Fibroblast of skin of back (primary cell): ENCODE data around the gene CHCHD3.
"Not testable (repeated sequence)": the region's sequence is repeated elsewhere in the genome, so short reads cannot be mapped to it uniquely, and the experiment has no call there.

Experiments
- DNase-seq: peaks from one replicate; pipeline ENCODE4 v3.0.0-alpha.2; 2013

CHCHD3 gene

DNA sequence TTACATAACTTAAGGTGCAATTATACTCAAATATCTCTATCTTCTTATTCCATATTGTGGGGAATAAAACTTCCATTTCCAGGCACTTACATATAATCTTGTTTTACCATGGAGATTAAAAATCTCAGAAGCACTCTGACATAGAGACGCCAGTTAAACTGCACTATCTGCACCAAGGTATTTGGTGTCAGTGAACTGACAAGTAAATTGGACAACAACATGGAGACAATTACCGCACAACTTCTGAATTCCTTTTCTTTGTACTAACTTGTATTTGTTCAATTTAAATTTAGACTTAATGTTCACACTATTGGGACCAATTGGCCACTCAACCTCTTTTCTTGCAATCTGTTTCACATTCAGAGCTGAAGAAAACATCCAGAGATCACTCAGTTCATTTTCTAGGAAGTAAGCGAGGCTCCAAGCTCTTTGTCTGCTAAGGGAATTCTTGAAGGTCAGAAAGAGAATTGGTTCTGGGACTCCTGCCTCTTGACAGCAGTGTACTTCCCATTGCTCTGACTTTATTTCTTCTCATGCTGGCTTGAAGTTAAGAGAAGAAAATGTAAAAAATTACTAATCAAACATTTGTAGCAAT is 184.7 kb downstream of the CHCHD3 start:
- no peak for DNase-seq

DNA sequence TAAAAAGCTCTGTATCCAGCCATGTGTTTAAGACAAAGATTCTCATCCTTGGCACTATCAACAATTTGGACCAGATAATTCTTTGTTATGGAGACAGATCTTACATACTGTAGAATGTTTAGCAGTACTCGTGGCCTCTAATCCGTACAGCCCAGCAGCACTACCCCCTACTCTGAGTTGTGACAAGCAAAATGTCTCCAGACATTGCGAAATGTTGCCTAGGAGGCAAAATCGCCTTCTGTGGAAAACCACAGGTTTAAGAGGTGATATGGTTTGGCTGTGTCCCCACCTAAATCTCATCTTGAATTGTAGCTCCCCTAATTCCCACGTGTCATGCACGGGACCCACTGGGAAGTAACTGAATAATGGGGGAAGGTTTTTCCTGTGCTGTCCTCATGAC is 186.7 kb downstream of the CHCHD3 start:
- no peak for DNase-seq

DNA sequence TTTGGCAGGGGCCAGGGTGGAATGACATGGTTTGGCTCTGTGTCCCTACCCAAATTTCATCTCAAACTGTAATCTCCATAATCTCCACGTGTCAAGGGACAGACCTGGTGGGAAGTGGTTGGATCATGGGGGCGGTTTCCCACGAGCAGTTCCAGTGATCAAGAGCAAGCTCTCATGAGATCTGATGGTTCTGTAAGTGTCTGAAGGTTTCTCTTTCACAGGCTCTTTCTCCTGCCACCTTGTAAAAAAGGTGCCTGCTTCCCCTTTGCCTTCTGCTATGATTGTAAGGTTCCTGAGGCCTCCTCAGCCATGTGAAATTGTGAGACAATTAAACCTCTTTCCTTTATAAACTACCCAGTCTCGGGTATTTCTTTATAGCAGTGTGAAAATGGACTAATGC is 188.3 kb downstream of the CHCHD3 start:
- no peak for DNase-seq

DNA sequence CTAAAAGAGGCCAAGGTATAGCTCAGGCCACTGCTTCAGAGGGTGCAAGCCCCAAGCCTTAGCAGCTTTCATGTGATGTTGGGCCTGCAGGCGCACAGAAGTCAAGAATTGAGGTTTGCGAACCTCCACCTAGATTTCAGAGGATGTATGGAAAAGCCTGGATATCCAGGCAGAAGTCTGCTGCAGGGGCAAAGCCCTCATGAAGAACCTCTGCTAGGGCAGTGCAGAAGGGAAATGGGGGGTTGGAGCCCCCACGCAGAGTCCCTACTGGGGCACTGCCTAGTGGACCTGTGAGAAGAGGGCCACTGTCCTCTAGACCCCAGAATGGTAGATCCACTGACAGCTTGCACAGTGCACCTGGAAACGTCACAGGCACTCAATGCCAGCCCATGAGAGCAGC is 189.1 kb downstream of the CHCHD3 start:
- not testable (repeated sequence) for DNase-seq

- DNase-seq, result no peak
Measured at GRCh38 chr7:132891554-132891953, 190.3 kb downstream of the CHCHD3 start.

DNA sequence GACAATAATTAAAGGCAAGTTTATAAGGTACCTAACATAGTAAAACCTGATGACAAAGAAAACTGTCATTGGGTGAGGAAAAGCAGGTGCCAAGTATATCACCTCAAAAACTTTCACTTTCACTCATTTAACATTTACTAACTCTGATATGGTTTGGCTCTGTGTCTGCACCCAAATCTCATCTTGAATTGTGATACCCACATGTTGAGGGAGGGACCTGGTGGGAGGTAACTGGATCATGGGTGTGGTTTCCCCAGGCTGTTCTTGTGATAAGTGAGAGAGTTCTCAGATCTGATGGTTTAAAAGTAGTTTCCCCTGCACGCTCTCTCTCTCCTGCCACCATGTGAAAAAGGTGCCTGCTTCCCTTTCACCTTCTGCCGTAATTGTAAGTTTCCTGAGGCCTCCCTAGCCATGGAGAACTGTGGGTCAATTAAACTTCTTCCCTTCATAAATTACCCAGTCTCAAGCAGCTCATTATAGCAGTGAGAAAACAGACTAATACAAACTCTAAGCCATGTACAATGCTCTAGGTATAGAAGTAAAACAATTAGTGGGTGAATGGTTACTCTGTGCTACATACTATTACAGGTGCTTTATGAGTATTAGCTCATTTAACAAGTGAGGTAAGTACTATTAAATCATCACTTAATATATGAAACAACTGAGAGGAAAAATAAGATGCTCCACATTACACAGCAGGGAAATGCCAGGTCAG is 199.0 kb downstream of the CHCHD3 start:
- DNase-seq, result no peak

DNA sequence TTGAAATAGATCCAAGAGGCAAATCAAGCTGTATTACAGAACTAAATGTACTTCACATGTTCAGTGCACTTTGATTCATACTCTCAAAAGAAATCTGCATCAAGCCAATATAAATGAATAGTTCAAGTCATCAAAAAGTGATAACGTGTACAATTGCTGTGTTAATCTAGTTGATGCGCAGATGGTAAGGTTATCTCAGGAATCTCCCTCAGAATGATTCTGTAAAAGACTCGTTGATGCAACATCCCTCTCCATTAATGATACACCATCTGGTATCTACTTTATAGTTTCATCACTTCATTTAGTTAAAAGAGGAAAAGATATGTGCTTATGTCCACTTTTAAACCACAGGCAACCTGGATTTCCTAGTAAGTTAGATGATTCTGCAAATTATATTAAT is 200.6 kb downstream of the CHCHD3 start:
- DNase-seq, result no peak

DNA sequence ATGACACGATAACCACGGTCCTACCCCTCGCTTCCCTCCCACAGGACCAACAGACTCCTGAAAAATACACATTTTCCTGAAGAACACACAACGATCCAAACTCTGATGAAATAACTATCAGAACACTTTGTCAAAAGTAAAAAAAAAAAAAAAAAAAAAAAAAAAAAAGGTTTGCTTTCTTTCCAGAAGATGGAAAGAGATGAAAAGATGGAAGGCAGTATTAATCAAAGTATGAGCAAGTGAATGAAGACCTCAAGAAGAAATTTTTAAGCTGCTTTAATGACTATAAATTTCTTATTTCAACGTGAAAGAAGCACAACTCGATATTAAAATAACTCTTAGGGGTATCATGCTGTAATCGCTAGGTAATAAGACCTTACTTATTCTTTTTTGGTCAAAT is 202.3 kb downstream of the CHCHD3 start:
- DNase-seq, result no peak

DNA sequence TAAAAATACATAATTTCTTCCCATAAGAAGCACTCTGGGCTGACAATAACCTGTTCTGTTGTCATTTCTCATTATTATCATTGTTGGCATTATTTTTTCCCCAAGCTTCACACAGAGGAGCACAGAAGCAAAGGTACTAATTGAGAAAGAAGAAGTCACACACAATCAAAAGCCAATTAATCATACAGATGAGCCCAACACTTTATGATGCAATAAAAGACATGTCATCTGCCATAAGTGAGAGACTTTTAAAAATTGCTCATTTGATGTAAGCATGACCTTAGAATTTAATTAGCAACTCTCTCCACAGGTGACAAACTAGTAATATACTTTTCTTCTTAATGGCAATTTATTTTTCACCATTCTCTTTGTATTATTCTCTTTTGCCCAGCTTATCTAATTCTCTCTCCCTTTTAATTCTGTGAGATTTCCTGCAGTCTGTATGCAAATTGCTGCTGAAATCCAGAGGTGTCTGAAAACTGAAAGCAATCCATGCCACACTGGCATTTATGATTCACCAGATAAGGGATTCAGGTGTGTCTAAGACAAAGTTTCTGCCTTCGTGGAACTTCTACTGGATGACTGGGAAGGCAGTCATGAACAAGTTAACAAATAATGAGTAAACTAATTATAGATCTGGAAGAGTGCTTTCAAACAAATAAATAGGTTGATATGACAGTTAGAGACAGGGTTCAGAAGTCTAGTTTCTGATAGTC is 203.5 kb downstream of the CHCHD3 start:
- no peak for DNase-seq

GRCh38 chr7:132877573-132877972 is 204.3 kb downstream of the CHCHD3 start:
- DNase-seq, result no peak

DNA sequence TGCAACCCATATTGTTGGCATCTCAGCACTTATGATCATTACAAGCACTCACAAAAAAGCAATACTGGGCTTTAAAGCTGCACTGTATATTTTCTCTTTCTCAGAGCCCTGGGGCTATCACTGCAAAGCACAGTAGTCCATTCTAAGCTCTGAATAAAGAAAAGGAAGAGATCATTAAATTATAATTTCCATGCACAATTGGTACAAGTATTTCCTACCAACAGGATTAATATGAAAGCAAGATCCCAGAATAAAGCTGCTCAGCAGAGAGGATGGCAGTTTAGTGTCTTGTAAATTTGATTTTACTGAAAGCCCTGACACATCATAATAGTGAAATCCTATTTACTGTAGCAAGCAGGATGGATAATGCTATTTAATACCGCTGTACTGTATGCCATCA is 205.3 kb downstream of the CHCHD3 start:
- no peak for DNase-seq

DNA sequence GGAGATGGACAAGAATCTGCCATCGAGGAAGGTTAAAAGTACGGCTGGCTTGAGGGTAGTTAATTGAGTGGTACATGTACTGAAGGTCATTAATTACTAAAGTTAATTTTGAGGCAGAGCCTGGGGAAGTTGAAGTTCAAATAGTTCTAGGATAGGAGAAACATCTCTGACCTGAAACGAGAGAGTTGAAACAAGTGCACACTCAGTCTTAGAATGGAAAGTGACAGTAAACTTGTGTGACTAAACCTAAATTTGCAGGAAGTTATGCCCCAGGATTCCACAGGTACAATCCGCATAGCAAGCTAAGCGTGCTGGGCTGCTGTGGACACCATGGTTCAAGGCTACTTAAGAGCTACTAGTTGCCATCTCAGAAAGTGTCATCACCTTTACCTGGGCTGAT is 209.9 kb downstream of the CHCHD3 start:
- no peak for DNase-seq

GRCh38 chr7:132871419-132871818 is 210.5 kb downstream of the CHCHD3 start:
- DNase-seq, result no peak

DNA sequence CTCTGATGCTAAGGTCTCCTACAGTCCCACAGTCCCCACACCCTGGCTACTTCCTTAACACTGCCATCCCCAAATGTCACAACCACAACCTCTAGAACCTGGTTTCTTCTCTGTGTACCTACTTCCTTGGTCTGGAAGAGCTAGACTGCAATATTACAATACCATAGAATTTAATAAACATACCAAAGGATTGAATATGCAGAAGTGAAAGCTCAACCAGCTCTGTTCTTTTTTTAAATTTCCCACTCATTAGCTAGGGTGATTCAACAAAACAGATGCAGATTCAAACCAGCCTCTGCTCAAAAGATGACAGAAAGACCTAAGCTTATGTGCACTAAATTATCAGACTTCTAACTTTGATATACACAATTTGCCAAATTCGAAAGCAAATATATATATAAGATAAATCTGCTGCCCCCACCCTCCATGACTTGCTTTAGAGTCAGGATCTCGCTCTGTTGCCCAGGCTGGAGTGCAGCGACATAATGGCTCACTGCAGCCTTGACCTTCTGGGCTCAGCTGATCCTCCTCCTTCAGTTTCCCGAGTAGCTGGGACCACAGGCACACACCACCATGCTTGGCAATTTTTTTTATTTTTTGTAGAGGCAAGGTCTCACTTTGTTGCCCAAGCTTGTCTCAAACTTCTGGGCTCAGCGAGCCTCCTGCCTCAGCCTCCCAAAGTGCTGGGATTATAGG is 212.6 kb downstream of the CHCHD3 start:
- no peak for DNase-seq

- no peak for DNase-seq
Measured at GRCh38 chr7:132866551-132866950, 215.3 kb downstream of the CHCHD3 start.

DNA sequence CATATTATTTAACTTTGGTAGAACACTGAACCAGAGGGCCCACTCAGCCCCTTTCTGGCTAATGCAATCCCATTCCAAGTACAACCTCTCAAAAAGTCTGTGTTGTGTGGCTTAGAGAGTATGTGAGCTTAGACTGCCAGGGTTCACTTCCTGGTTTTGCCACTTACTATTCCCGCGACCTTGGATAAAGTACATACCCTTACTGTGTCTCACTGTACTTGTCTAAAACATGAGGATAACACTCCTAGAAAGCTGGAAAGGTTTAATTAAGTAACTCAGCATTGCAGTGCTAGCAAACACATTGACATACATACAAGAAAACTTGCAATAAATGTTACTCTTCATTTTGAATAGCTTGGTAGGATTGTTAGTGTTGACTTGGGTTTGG is 215.8 kb downstream of the CHCHD3 start:
- DNase-seq, result peak; percentile 14

- DNase-seq, result peak; percentile 76
Measured at GRCh38 chr7:132865366-132866143, 216.3 kb downstream of the CHCHD3 start.

DNA sequence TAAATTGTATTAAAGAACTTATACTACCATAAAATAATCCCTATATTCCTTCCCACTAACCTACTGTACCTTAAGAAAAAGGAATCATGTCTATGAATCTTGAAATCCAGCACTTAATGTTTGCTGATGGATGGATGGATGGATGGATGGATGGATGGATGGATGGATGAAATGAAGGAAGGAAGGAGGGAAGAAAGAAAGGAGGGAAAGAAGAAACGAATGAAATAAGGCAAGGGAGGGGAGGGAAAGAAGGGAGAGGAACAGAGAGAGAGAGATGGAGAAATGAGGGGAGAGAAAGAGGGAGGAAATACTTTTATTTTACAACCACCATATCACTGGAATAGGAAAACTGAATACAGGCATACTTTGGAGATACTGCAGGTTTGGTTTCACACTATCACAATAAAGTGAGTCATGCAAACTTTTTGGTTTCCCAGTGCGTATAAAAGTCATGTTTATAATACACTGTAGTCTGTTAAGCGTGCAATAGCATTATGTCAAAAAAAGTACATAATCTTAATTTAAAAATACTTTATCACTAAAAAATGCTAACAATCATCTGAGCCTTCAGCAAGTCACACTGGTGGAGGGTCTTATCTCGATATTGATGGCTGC is 219.8 kb downstream of the CHCHD3 start:
- DNase-seq, result peak; percentile 6

DNA sequence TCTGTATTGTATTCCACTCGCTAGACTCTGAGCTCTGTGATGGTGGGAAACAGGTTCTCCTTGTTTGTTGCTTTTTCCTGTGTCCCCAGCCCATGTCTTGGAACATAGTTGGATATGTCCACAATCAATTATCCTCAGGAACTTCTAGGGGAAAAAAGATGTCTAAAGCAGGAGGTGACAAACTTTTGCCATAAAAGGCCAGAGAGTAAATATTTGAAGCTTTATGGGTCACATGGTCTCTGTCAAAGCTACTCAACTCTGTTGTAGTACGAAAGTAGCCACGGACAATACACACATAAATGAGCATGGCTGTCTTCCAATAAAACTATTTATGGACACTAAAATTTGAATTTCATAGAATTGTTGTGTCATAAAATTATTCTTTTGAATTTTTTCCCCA is 220.5 kb downstream of the CHCHD3 start:
- DNase-seq, result no peak

GRCh38 chr7:132859199-132859598 is 222.7 kb downstream of the CHCHD3 start:
- DNase-seq, result no peak

- DNase-seq, result no peak
Measured at GRCh38 chr7:132858760-132859159, 223.1 kb downstream of the CHCHD3 start.

GRCh38 chr7:132858251-132858650 is 223.6 kb downstream of the CHCHD3 start:
- no peak for DNase-seq
